NCI-H2227 (cell line): ENCODE measurements around the gene CCL16.
"Not testable (repeated sequence)": the region's sequence is repeated elsewhere in the genome, so short reads cannot be mapped to it uniquely, and the experiment has no call there.

ENCODE experiments used
- DNase-seq: peaks from one replicate; lab custom pipeline; 2025; ENCODE audit not compliant: unreplicated experiment; lab: John Stamatoyannopoulos, UW

The CCL16 gene

GRCh38 chr17:35942588-35943186, 38.6 kb downstream of the CCL16 start:
- DNase-seq: no peak

GRCh38 chr17:35938492-35938891, 42.8 kb downstream of the CCL16 start:
- not testable (repeated sequence) for DNase-seq

- no peak for DNase-seq
These were observed 45.2 kb downstream of the CCL16 start for GRCh38 chr17:35936063-35936462.

- DNase-seq: no peak
These were observed 46.5 kb downstream of the CCL16 start for GRCh38 chr17:35934760-35935159.

GRCh38 chr17:35932586-35932985, 48.7 kb downstream of the CCL16 start:
- no peak for DNase-seq

GRCh38 chr17:35931794-35932425, 49.4 kb downstream of the CCL16 start:
- no peak for DNase-seq

GRCh38 chr17:35930211-35931065, 50.9 kb downstream of the CCL16 start, which contains the start of gene RDM1:
Gene RDM1, minus strand, starts transcription at chr17:35930773. Its CDS starts 46 bp downstream, at chr17:35930727.
- peak; percentile 88 for DNase-seq

- DNase-seq: no peak
These were observed 53.6 kb downstream of the CCL16 start for GRCh38 chr17:35927714-35928113.
